Stimulated activated CD8-positive, alpha-beta memory T cell treated with anti-CD3 and anti-CD28 coated beads, Interleukin-7, amount 100 ng/mL, for 1 hour (primary cell): Measurements from ENCODE around the gene MPC2.
"Not testable (repeated sequence)": the region's sequence is repeated elsewhere in the genome, so short reads cannot be mapped to it uniquely, and the experiment has no call there.

Experiments
- DNase-seq, 2 donors: peaks; one replicate each; pipeline ENCODE4 v3.0.0-alpha.2; 2020; ENCODE audit warnings: low read depth in 2 of 2

The MPC2 gene

GRCh38 chr1:167934426-167935215 lies 2.3 kb downstream of the MPC2 start:
- DNase-seq = no peak

- no peak for DNase-seq
These were observed 3.1 kb downstream of the MPC2 start for GRCh38 chr1:167933788-167934187.

- no peak for DNase-seq
These were observed 7.1 kb downstream of the MPC2 start for GRCh38 chr1:167929725-167930124.

GRCh38 chr1:167928919-167929318 lies 8.0 kb downstream of the MPC2 start:
- not testable (repeated sequence) for DNase-seq

GRCh38 chr1:167928457-167928852 lies 8.4 kb downstream of the MPC2 start:
- DNase-seq = no peak

- no peak for DNase-seq
These were observed 9.7 kb downstream of the MPC2 start for GRCh38 chr1:167927046-167927754.

- DNase-seq = no peak
These were observed 10.3 kb downstream of the MPC2 start for GRCh38 chr1:167926486-167926997.

GRCh38 chr1:167924543-167925231 lies 12.2 kb downstream of the MPC2 start:
- no peak for DNase-seq

- DNase-seq = no peak
These were observed 12.8 kb downstream of the MPC2 start for GRCh38 chr1:167924102-167924501.

GRCh38 chr1:167923324-167924056 lies 13.4 kb downstream of the MPC2 start:
- no peak for DNase-seq

GRCh38 chr1:167922611-167923074 lies 14.2 kb downstream of the MPC2 start:
- no peak for DNase-seq

GRCh38 chr1:167922023-167922422 lies 14.8 kb downstream of the MPC2 start:
- no peak for DNase-seq

- no peak for DNase-seq
These were observed 19.9 kb downstream of the MPC2 start for GRCh38 chr1:167916766-167917511.

- DNase-seq = no peak
These were observed 21.3 kb downstream of the MPC2 start for GRCh38 chr1:167915569-167915968.

- no peak for DNase-seq
These were observed 22.9 kb downstream of the MPC2 start, which contains the start of gene ADCY10 for GRCh38 chr1:167913895-167914496. Gene ADCY10 (minus strand): TSS chr1:167914134. CDS start chr1:167905140, 8,994 bp downstream.

GRCh38 chr1:167912294-167912693 lies 24.6 kb downstream of the MPC2 start:
- DNase-seq = no peak

GRCh38 chr1:167911413-167911812 lies 25.5 kb downstream of the MPC2 start:
- no peak for DNase-seq

GRCh38 chr1:167910530-167910929 lies 26.3 kb downstream of the MPC2 start:
- no peak for DNase-seq

GRCh38 chr1:167909691-167910180 lies 27.1 kb downstream of the MPC2 start:
- DNase-seq = no peak

GRCh38 chr1:167905671-167906070 lies 31.2 kb downstream of the MPC2 start:
- no peak for DNase-seq
